Stimulated activated CD4-positive, alpha-beta T cell treated with anti-CD3 and anti-CD28 coated beads, Interleukin-12 subunit alpha, Interleukin-12 subunit beta, amount 100 ng/mL, for 4 hours (primary cell): ENCODE data around the gene ALLC.

Experiments used
- DNase-seq: peaks from one replicate; pipeline ENCODE4 v3.0.0-alpha.2; 2020

Gene ALLC

GRCh38 chr2:3727397-3728045 is 69.5 kb downstream of the ALLC start:
- DNase-seq, result no peak

- DNase-seq, result no peak
Measured at GRCh38 chr2:3728104-3729054, 70.4 kb downstream of the ALLC start.

GRCh38 chr2:3729055-3729448 is 71.1 kb downstream of the ALLC start:
- no peak for DNase-seq

- no peak for DNase-seq
Measured at GRCh38 chr2:3729786-3730185, 71.8 kb downstream of the ALLC start.

- no peak for DNase-seq
Measured at GRCh38 chr2:3730646-3731045, 72.6 kb downstream of the ALLC start.

GRCh38 chr2:3731829-3732228 is 73.8 kb downstream of the ALLC start:
- no peak for DNase-seq

GRCh38 chr2:3736112-3736511 is 78.1 kb downstream of the ALLC start:
- no peak for DNase-seq

- DNase-seq, result no peak
Measured at GRCh38 chr2:3737128-3737527, 79.1 kb downstream of the ALLC start.

- no peak for DNase-seq
Measured at GRCh38 chr2:3738454-3738853, 80.5 kb downstream of the ALLC start.

- DNase-seq, result no peak
Measured at GRCh38 chr2:3739313-3739712, 81.3 kb downstream of the ALLC start.

- no peak for DNase-seq
Measured at GRCh38 chr2:3741396-3741795, 83.4 kb downstream of the ALLC start.

- no peak for DNase-seq
Measured at GRCh38 chr2:3741867-3742602, 84.0 kb downstream of the ALLC start.

- DNase-seq, result no peak
Measured at GRCh38 chr2:3742743-3743508, 84.9 kb downstream of the ALLC start.

- no peak for DNase-seq
Measured at GRCh38 chr2:3743951-3744555, 86.1 kb downstream of the ALLC start.

- DNase-seq, result no peak
Measured at GRCh38 chr2:3745920-3746319, 87.9 kb downstream of the ALLC start.

GRCh38 chr2:3747032-3747654 is 89.1 kb downstream of the ALLC start:
- DNase-seq, result no peak

- no peak for DNase-seq
Measured at GRCh38 chr2:3747826-3748225, 89.8 kb downstream of the ALLC start.

- no peak for DNase-seq
Measured at GRCh38 chr2:3749201-3749600, 91.2 kb downstream of the ALLC start.

- no peak for DNase-seq
Measured at GRCh38 chr2:3751251-3751650, 93.3 kb downstream of the ALLC start.

GRCh38 chr2:3751806-3752205 is 93.8 kb downstream of the ALLC start:
- DNase-seq, result no peak
